M059J (cell line): ENCODE results near the gene FBXL13. TPM values are rescaled to one million over a fixed set of nuclear protein-coding genes. Genes with fewer than 3 reads are reported as not detected.
"Not testable (repeated sequence)": the region's sequence is repeated elsewhere in the genome, so short reads cannot be mapped to it uniquely, and the experiment has no call there.

Source experiments
- DNase-seq: peaks from one replicate; pipeline ENCODE4 v3.0.0-alpha.2; 2012; ENCODE audit warnings: low read depth
- total RNA-seq: library from RNA; depleted of rRNA; stranded (reverse); fragments of >200 nt; shearing (Covaris generic); gene quantifications from 2 replicates; pipeline ENCODE4 v1.2.3, GENCODE V29; 2014; rRNA removed

Gene FBXL13
- total RNA-seq, result 0.59 and 1.5 TPM in 2 replicates

GRCh38 chr7:103074519-103075336 is at the start of gene FBXL13, which contains the start of gene ARMC10:
FBXL13 (minus strand) TSS chr7:103074796.
ARMC10 (plus strand) TSS chr7:103075140; CDS start chr7:103075273, 133 bp downstream.
- DNase-seq, result peak; percentile 91

- DNase-seq, result no peak
These were observed 48.9 kb upstream of the FBXL13 start for GRCh38 chr7:103123529-103123928.

- no peak for DNase-seq
These were observed 47.0 kb upstream of the FBXL13 start for GRCh38 chr7:103121641-103122040.

- no peak for DNase-seq
These were observed 45.8 kb upstream of the FBXL13 start for GRCh38 chr7:103120362-103120761.

- no peak for DNase-seq
These were observed 45.2 kb upstream of the FBXL13 start for GRCh38 chr7:103119791-103120291.

- no peak for DNase-seq
These were observed 42.9 kb upstream of the FBXL13 start for GRCh38 chr7:103117465-103117864.

GRCh38 chr7:103116991-103117390 is 42.4 kb upstream of the FBXL13 start:
- DNase-seq, result no peak

- DNase-seq, result no peak
These were observed 41.9 kb upstream of the FBXL13 start for GRCh38 chr7:103116511-103116910.

GRCh38 chr7:103115771-103116170 is 41.2 kb upstream of the FBXL13 start:
- no peak for DNase-seq

GRCh38 chr7:103114576-103115008 is 40.0 kb upstream of the FBXL13 start:
- no peak for DNase-seq

- DNase-seq, result peak; percentile 98
These were observed 38.6 kb upstream of the FBXL13 start for GRCh38 chr7:103113164-103113563.

- not testable (repeated sequence) for DNase-seq
These were observed 32.1 kb upstream of the FBXL13 start for GRCh38 chr7:103106703-103107070.

GRCh38 chr7:103106005-103106702 is 31.6 kb upstream of the FBXL13 start:
- no peak for DNase-seq

GRCh38 chr7:103101543-103101942 is 26.9 kb upstream of the FBXL13 start:
- DNase-seq, result no peak

- DNase-seq, result no peak
These were observed 25.8 kb upstream of the FBXL13 start for GRCh38 chr7:103100348-103100747.

GRCh38 chr7:103097041-103097440 is 22.4 kb upstream of the FBXL13 start:
- no peak for DNase-seq

- not testable (repeated sequence) for DNase-seq
These were observed 21.0 kb upstream of the FBXL13 start for GRCh38 chr7:103095558-103095957.

GRCh38 chr7:103094102-103094501 is 19.5 kb upstream of the FBXL13 start:
- DNase-seq, result peak; percentile 13

- DNase-seq, result no peak
These were observed 18.8 kb upstream of the FBXL13 start for GRCh38 chr7:103093429-103093828.

- not testable (repeated sequence) for DNase-seq
These were observed 17.7 kb upstream of the FBXL13 start for GRCh38 chr7:103092321-103092720.

- DNase-seq, result no peak
These were observed 8.6 kb upstream of the FBXL13 start for GRCh38 chr7:103083210-103083609.

GRCh38 chr7:103082497-103082896 is 7.9 kb upstream of the FBXL13 start:
- DNase-seq, result no peak

- DNase-seq, result no peak
These were observed 6.3 kb upstream of the FBXL13 start for GRCh38 chr7:103080923-103081322.
